KBM-7 (cell line): ENCODE data around the gene FLRT1.
A peak's percentile ranks its signal among the peaks of the same experiment; 100 is the strongest.
"Not testable (repeated sequence)": the region's sequence is repeated elsewhere in the genome, so short reads cannot be mapped to it uniquely, and the experiment has no call there.

Experiments used
- DNase-seq: peaks from one replicate; pipeline ENCODE4 v3.0.0-alpha.2; 2015
- in situ Hi-C: fragments of 300-500 bp; cut with MboI; formaldehyde crosslinking; loops from 2 replicates; pipeline ENCODE4 v1.14.3; 2020; ENCODE audit warnings: low sequenced_read_pairs, low pct_unique_long_range_greater_than_20kb, mixed read lengths

FLRT1 gene

GRCh38 chr11:64040684-64041322 lies 5.1 kb downstream of the FLRT1 start:
- no peak for DNase-seq
- in situ Hi-C loops: no loop called here

- in situ Hi-C loops: no loop called here
- no peak for DNase-seq
These were observed 6.1 kb downstream of the FLRT1 start for GRCh38 chr11:64041846-64042245.

- no peak for DNase-seq
- in situ Hi-C loops: no loop called here
These were observed 6.6 kb downstream of the FLRT1 start for GRCh38 chr11:64042301-64042700.

- no peak for DNase-seq
- in situ Hi-C loops: no loop called here
These were observed 7.8 kb downstream of the FLRT1 start for GRCh38 chr11:64043545-64043944.

GRCh38 chr11:64044730-64045393 lies 9.1 kb downstream of the FLRT1 start:
- in situ Hi-C loops: no loop called here
- DNase-seq: peak; percentile 27

- DNase-seq: no peak
- in situ Hi-C loops: no loop called here
These were observed 10.0 kb downstream of the FLRT1 start for GRCh38 chr11:64045700-64046099.

GRCh38 chr11:64047373-64047772 lies 11.6 kb downstream of the FLRT1 start:
- in situ Hi-C loops, DNase-seq: not testable (repeated sequence)

- in situ Hi-C loops: no loop called here
- DNase-seq: no peak
These were observed 12.5 kb downstream of the FLRT1 start for GRCh38 chr11:64048042-64048854.

- DNase-seq: no peak
- in situ Hi-C loops: no loop called here
These were observed 13.8 kb downstream of the FLRT1 start for GRCh38 chr11:64049509-64049908.

- DNase-seq: no peak
- in situ Hi-C loops: no loop called here
These were observed 15.6 kb downstream of the FLRT1 start for GRCh38 chr11:64051297-64051696.

- in situ Hi-C loops: no loop called here
- no peak for DNase-seq
These were observed 16.7 kb downstream of the FLRT1 start for GRCh38 chr11:64052436-64052835.

- no peak for DNase-seq
- in situ Hi-C loops: no loop called here
These were observed 17.3 kb downstream of the FLRT1 start for GRCh38 chr11:64052938-64053622.

GRCh38 chr11:64053699-64054098 lies 18.0 kb downstream of the FLRT1 start:
- in situ Hi-C loops: no loop called here
- DNase-seq: no peak

GRCh38 chr11:64055077-64055476 lies 19.3 kb downstream of the FLRT1 start:
- no peak for DNase-seq
- in situ Hi-C loops: no loop called here

GRCh38 chr11:64056213-64056785 lies 20.6 kb downstream of the FLRT1 start:
- no peak for DNase-seq
- in situ Hi-C loops: no loop called here

GRCh38 chr11:64056861-64057260 lies 21.1 kb downstream of the FLRT1 start:
- in situ Hi-C loops: no loop called here
- no peak for DNase-seq

GRCh38 chr11:64057890-64058289 lies 22.2 kb downstream of the FLRT1 start:
- DNase-seq: no peak
- in situ Hi-C loops: no loop called here

GRCh38 chr11:64058494-64058893 lies 22.8 kb downstream of the FLRT1 start:
- DNase-seq: no peak
- in situ Hi-C loops: no loop called here

- DNase-seq: no peak
- in situ Hi-C loops: no loop called here
These were observed 23.8 kb downstream of the FLRT1 start for GRCh38 chr11:64059339-64060140.
